ENCODE measurements around the gene SNX5. TPM values are rescaled to one million over a fixed set of nuclear protein-coding genes. Genes with fewer than 3 reads are reported as not detected.

The SNX5 gene
- total and polyA plus RNA-seq, 2 of the 13 experiments (the other 11 are each of a cell fraction or from before 2014, with no cell fraction given) = 664 to 1,040 TPM

DNA sequence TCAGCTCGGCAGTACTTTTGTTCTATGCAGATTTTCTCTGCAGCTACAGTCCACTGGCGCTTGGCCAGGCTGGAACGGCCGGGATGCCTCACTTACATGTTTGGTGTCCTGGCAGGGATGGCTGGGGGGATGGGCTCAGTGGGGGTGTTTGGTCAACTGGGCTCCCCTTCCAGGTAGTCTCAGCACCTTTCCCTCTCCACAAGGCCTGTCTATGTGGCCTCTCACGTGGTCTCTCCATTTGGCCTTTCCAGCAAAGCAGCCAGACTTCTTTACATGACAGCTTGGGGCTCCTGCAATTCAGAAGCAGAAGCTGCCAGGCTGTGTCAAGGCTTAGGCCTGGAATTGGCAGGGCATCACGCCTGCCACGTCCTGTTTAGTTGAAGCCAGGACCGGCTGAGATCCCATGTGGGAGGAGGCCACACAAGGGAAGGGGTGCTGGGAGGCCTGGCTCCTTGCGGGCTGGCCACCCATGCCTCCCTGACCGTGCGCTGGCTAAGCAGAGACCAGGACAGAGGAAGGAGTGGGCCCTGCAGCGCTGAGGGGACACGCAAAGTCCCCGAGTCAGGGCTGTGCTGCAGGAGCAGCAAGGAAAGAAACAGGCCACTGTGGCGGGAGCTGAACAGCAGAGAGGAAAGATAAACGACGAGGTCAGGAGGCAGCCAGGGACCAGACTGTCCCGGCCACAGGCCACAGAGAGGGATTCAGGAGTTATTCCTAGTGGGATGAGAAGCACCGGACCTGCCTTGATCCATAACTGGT is 39.1 kb upstream of the SNX5 start (continued):
- peak; percentile 44; the same call in 1 of the 2 replicates for TF ChIP-seq KDM3A (CRISPR knock-in tag; IDR thresholded peaks at IDR 0.05; ENCODE audit: low read depth)
- peak; percentile 23 for TF ChIP-seq ZNF883 (CRISPR knock-in tag; IDR thresholded peaks at IDR 0.05; ENCODE audit: not compliant biosample characterization)
- peak; percentile 39; the same call in 1 of the 2 replicates for TF ChIP-seq ZNF552 (CRISPR knock-in tag; IDR thresholded peaks at IDR 0.05; ENCODE audit: borderline replicate concordance)
- no peak for TF ChIP-seq ZNF350 (CRISPR knock-in tag; IDR thresholded peaks at IDR 0.05; ENCODE audit: borderline replicate concordance, low read depth)
- TF ChIP-seq CHD4 (IDR thresholded peaks at IDR 0.05; ENCODE audit: borderline replicate concordance, low read length) = no peak
- TF ChIP-seq HNF4A (CRISPR knock-in tag; IDR thresholded peaks at IDR 0.05) = no peak
- no peak for TF ChIP-seq RORA (CRISPR knock-in tag; IDR thresholded peaks at IDR 0.05)
- no peak for TF ChIP-seq ZNF513 (CRISPR knock-in tag; conservative IDR thresholded peaks at IDR 0.05)
- no peak for TF ChIP-seq ZKSCAN5 (CRISPR knock-in tag; IDR thresholded peaks at IDR 0.05)
- no peak for TF ChIP-seq POLR2AphosphoS2 (IDR thresholded peaks at IDR 0.05; ENCODE audit: low read depth, low read length)
- 0 out of 2 replicates have a peak, but pooled peaks have one; percentile 65 for TF ChIP-seq ZBTB42 (CRISPR knock-in tag; IDR thresholded peaks at IDR 0.05)
- TF ChIP-seq ZNF687 (CRISPR knock-in tag; IDR thresholded peaks at IDR 0.05) = peak; percentile 82
- TF ChIP-seq RFX3 (CRISPR knock-in tag; IDR thresholded peaks at IDR 0.05) = no peak
- no peak for TF ChIP-seq KLF11 (CRISPR knock-in tag; IDR thresholded peaks at IDR 0.05)
- no peak for TF ChIP-seq MEIS1 (CRISPR knock-in tag; IDR thresholded peaks at IDR 0.05; ENCODE audit: borderline replicate concordance)
- no peak for TF ChIP-seq ZNF121 (CRISPR knock-in tag; IDR thresholded peaks at IDR 0.05)
- TF ChIP-seq, protein P1, sequence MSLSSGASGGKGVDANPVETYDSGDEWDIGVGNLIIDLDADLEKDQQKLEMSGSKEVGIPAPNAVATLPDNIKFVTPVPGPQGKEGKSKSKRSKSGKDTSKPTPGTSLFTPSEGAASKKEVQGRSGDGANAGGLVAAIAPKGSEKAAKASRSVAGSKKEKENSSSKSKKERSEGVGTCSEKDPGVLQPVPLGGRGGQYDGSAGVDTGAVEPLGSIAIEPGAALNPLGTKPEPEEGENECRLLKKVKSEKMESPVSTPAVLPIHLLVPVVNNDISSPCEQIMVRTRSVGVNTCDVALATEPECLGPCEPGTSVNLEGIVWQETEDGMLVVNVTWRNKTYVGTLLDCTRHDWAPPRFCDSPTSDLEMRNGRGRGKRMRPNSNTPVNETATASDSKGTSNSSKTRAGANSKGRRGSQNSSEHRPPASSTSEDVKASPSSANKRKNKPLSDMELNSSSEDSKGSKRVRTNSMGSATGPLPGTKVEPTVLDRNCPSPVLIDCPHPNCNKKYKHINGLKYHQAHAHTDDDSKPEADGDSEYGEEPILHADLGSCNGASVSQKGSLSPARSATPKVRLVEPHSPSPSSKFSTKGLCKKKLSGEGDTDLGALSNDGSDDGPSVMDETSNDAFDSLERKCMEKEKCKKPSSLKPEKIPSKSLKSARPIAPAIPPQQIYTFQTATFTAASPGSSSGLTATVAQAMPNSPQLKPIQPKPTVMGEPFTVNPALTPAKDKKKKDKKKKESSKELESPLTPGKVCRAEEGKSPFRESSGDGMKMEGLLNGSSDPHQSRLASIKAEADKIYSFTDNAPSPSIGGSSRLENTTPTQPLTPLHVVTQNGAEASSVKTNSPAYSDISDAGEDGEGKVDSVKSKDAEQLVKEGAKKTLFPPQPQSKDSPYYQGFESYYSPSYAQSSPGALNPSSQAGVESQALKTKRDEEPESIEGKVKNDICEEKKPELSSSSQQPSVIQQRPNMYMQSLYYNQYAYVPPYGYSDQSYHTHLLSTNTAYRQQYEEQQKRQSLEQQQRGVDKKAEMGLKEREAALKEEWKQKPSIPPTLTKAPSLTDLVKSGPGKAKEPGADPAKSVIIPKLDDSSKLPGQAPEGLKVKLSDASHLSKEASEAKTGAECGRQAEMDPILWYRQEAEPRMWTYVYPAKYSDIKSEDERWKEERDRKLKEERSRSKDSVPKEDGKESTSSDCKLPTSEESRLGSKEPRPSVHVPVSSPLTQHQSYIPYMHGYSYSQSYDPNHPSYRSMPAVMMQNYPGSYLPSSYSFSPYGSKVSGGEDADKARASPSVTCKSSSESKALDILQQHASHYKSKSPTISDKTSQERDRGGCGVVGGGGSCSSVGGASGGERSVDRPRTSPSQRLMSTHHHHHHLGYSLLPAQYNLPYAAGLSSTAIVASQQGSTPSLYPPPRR (CRISPR knock-in tag; IDR thresholded peaks at IDR 0.05; ENCODE audit: borderline replicate concordance) = peak; percentile 36; the same call in 1 of the 2 replicates
- no peak for TF ChIP-seq ZKSCAN8 (CRISPR knock-in tag; IDR thresholded peaks at IDR 0.05; ENCODE audit: borderline replicate concordance)
- no peak for TF ChIP-seq ZNF30 (CRISPR knock-in tag; IDR thresholded peaks at IDR 0.05)
